NT2/D1 (cell line): ENCODE results near the gene DNASE2.
"Not testable (repeated sequence)": the region's sequence is repeated elsewhere in the genome, so short reads cannot be mapped to it uniquely, and the experiment has no call there.

Source experiments
- DNase-seq: peaks from one replicate; pipeline ENCODE4 v3.0.0-alpha.2; 2011; ENCODE audit warnings: low read depth, low spot score
- H3K27me3 ChIP-seq: 2 replicates; pipeline ENCODE4 v1.6.0; 2011; ENCODE audit warnings: mild to moderate bottlenecking; ENCODE audit not compliant: insufficient read length, insufficient read depth
- H3K36me3 ChIP-seq: 2 replicates; pipeline ENCODE4 v1.6.1; 2011; ENCODE audit warnings: mild to moderate bottlenecking, low read length, mixed read lengths; ENCODE audit not compliant: insufficient read depth, insufficient read length
- H3K4me1 ChIP-seq: 2 replicates; pipeline ENCODE4 v1.5.1; 2011; ENCODE audit not compliant: insufficient read depth, insufficient read length
- H3K4me3 ChIP-seq: 2 replicates; pipeline ENCODE4 v1.5.1; 2011; ENCODE audit warnings: low read depth; ENCODE audit not compliant: insufficient read length
- H3K9ac ChIP-seq: 2 replicates; pipeline ENCODE4 v1.6.0; 2011; ENCODE audit warnings: low read depth; ENCODE audit not compliant: insufficient read length
- H3K9me3 ChIP-seq: 2 replicates; pipeline ENCODE4 v1.5.1; 2011; ENCODE audit warnings: mild to moderate bottlenecking, low read length; ENCODE audit not compliant: insufficient read depth
- SUZ12 ChIP-seq: IDR thresholded peaks from 2 replicates; pipeline ENCODE4 v1.6.1; 2011; ENCODE audit not compliant: insufficient read length, insufficient read depth; ENCODE audit errors: extremely low read depth
- YY1 ChIP-seq: IDR thresholded peaks from 2 replicates; pipeline ENCODE4 v1.6.1; 2011; ENCODE audit not compliant: insufficient read length, insufficient read depth
- ZNF274 ChIP-seq: IDR thresholded peaks from 2 replicates; pipeline ENCODE4 v1.6.1; 2011; ENCODE audit warnings: mild to moderate bottlenecking, low read depth, low read length

The DNASE2 gene

DNA sequence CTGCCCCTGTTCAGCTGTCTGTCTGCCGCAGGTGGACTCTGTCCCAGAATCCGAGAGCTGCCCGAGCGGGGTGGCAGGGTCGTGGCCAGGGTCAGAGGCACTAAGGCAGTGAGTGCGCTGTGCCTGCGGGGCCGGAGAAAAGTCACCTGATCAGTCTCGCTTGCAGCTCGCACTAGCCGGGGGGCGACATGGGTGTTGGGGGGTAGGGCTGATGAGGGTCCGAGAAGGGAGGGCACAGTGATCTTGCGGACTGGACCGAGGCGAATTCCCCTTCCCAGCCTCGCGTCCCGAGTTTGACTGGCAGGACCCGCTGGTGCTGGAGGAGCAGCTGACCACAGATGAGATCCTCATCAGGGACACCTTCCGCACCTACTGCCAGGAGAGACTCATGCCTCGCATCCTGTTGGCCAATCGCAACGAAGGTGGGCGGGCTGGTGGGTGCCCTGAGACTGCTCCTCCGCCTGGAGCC, 10.3 kb upstream of the DNASE2 start:
- H3K4me3 ChIP-seq = peak overlapping the region; percentile 99
- no peak for DNase-seq
- TF ChIP-seq ZNF274 (no peak), SUZ12 (no peak)
- H3K9ac ChIP-seq = peak overlapping the region; percentile 91
- H3K36me3 ChIP-seq = peaks cover 29% of the 10 kb centered on the region
- H3K27me3 ChIP-seq = peaks cover 26% of the 10 kb centered on the region
- peaks cover 6% of the 10 kb centered on the region for H3K4me1 ChIP-seq
- H3K9me3 ChIP-seq = no peaks in the 10 kb centered on the region

DNA sequence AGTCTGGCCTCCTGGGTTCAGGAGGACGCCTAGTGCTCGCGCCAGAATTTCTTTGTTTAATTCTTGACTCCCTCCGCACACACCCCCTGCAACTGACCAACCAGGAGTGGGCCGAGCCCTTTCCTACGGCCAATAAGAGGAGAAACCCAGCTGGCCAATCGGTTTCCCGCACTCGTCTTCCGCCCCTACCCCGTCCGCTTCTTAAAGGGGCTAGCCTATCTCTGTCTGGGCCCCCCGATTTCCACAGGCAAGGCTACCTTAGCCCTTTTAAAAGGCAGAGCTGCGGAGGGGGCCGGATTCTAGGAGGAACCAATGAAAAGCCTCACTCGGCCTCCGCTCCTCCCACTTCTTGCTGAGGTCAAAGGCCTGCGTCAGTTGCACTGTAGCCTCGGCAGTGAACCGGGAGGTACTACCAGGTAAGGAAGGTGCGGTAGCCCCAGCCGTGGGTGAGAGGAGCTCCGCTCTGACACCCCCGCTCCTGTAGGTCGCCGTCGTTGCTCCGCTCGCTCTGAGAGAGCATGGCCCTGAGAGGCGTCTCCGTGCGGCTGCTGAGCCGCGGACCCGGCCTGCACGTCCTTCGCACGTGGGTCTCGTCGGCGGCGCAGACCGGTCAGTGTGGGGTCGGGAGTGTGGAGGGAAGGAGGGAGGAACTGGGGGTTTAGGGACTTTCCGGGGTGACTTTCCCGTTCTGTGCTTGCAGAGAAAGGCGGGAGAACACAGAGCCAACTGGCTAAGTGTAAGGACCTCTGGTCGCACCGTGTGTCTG, 9.7 kb upstream of the DNASE2 start, which contains the start of gene GCDH:
Gene GCDH, plus strand, starts transcription at position 374 of the 766 bp plus-strand sequence. Its CDS starts 145 bp downstream, at position 519.
- peak within 1 kb of the TSS; percentile 91 for H3K9ac ChIP-seq
- peaks cover 6% of the 10 kb centered on the region for H3K4me1 ChIP-seq
- H3K4me3 ChIP-seq = peak within 1 kb of the TSS; percentile 99
- H3K36me3 ChIP-seq = peaks cover 23% of the 10 kb centered on the region
- TF ChIP-seq ZNF274 = no peak
- no peak for TF ChIP-seq SUZ12
- no peak for TF ChIP-seq YY1
- H3K27me3 ChIP-seq = peaks cover 32% of the 10 kb centered on the region
- H3K9me3 ChIP-seq = no peaks in the 10 kb centered on the region
- peak; percentile 99 for DNase-seq

DNA sequence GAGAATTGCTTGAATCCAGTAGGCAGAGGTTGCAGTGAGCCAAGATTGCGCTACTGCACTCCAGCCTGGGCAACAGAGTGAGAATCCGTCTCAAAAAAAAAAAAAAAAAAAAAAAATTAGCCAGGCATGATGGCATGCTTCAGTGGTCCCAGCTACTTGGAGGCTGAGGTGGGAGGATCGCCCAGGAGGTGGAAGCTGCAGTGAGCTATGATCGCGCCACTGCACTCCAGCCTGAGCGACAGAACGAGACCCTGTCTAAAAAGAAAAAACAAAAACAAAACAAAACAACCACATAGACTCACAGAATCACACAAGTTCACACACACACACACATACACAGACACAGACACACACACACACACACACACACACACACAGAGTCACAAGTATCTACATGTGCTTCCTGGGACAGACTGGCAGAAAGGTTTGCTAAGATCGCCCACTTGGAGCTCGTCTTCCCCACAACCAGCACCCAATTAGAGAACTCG, 9.1 kb upstream of the DNASE2 start:
- H3K27me3 ChIP-seq = peaks cover 38% of the 10 kb centered on the region
- not testable (repeated sequence) for H3K4me1 ChIP-seq, DNase-seq, H3K9me3 ChIP-seq, H3K9ac ChIP-seq
- peaks cover 20% of the 10 kb centered on the region for H3K36me3 ChIP-seq
- H3K4me3 ChIP-seq = peak overlapping the region; percentile 9

DNA sequence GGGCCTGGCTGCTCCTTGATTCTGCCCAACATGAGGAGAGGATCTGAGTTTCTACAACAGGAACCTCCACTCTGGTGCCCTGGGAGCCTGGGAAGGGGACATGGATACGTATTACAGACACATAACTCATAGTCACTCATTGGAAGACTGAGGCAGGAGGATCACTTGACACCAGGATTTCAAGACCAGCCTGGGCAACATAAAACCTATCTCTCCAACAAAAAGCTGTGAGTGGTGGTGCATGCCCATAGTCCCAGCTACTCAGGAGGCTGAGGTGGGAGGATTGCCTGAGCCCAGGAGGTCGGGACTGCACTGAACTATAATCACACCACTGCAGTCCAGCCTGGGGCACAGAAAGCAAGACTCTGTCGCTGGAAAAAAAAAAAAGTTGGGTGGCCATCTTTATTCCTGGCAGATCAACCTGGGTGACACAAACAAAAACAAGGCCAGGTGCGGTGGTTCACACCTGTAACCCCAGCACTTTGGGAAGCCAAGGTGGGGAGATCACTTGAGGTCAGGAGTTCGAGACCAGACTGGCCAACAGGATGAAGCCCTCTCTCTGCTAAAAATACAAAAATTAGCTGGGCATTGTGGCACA, 6.9 kb upstream of the DNASE2 start:
- no peak for DNase-seq
- no peak for TF ChIP-seq YY1
- no peak for TF ChIP-seq SUZ12
- TF ChIP-seq ZNF274 = no peak
- Histone ChIP-seq H3K36me3 (peaks cover 2% of the 10 kb centered on the region), H3K9ac (no peak overlapping the region), H3K9me3 (peaks cover 16% of the 10 kb centered on the region), H3K4me3 (no peak overlapping the region), H3K27me3 (peaks cover 50% of the 10 kb centered on the region), H3K4me1 (peaks cover 8% of the 10 kb centered on the region)

DNA sequence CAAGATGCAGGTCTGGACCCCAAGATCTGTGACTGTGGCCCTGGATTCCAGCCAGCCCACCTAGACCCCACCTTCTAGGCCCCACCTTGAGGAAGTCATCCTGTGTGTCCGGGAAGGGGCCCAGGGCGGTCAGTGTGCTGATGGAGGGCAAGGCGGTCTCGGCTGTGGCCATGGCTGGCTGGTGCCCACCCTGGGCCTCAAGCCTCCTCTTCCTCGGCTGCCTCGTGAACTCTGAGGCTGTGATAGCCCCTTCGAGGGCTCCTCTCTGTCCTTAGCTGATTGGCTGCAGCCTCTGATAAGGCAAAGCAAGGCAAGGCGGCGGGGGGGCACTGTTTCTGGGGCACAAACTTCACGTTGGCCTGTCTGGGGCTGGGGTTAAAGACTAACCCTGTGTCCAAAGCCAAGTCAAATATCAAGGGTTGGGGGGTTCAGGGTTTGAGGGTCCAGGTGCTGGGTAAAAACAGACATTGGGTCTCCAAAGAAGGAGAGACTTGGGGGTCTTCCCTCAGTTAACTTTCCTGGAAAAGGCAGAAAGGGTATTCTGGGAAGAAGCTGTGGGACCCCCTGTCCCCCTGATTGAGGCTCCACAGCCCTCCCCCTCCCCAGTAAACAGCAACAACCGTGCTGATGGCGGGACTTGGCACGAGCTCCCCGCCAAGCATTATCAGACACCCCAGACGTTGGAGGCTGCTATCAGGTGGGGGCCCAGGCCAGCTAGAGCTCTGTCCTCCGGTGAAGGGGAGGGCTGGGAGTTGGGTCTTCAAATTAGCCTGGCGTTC, 5.9 kb upstream of the DNASE2 start, which contains the start of gene KLF1:
Gene KLF1, minus strand, starts transcription at position 233 of the 779 bp plus-strand sequence. Its CDS starts 61 bp downstream, at position 172.
- no peak for DNase-seq
- TF ChIP-seq YY1 (no peak), ZNF274 (no peak), SUZ12 (no peak)
- peak within 1 kb of the TSS; percentile 73 for H3K9ac ChIP-seq
- peak within 1 kb of the TSS; percentile 63 for H3K4me3 ChIP-seq
- peaks cover 50% of the 10 kb centered on the region for H3K27me3 ChIP-seq
- peaks cover 16% of the 10 kb centered on the region for H3K9me3 ChIP-seq
- no peaks in the 10 kb centered on the region for H3K36me3 ChIP-seq
- peaks cover 8% of the 10 kb centered on the region for H3K4me1 ChIP-seq

DNA sequence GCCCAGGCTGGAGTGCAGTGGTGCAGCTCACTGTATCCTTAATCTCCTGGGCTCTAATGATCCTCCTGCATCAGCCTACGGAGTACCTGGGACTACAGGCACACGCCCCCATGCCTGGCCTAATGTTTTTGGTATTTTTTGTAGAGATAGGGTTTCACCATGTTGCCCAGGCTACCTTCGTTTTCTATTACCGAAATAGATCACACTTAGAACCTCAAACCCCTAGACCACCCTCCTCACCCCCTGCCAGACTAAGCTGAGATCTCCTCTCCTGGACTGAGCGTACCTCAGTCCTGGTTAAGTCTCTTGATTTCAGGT, 5.4 kb upstream of the DNASE2 start:
- Histone ChIP-seq H3K36me3 (no peaks in the 10 kb centered on the region), H3K4me3 (no peak overlapping the region), H3K27me3 (peaks cover 50% of the 10 kb centered on the region), H3K4me1 (peaks cover 5% of the 10 kb centered on the region), H3K9me3 (peaks cover 16% of the 10 kb centered on the region), H3K9ac (no peak overlapping the region)
- DNase-seq = no peak
- TF ChIP-seq YY1 = no peak
- TF ChIP-seq ZNF274 = no peak
- no peak for TF ChIP-seq SUZ12
